GM12878 (cell line): Measurements from ENCODE around the gene CNKSR1. TPM values are rescaled to one million over a fixed set of nuclear protein-coding genes. Genes with fewer than 3 reads are reported as not detected.

Experiments used
- BHLHE40 ChIP-seq, 2 experiments: fragments of 450-650 bp in 1 of 2; IDR thresholded peaks; 2 replicates each; pipeline ENCODE4 v1.6.1; 2011 to 2017; ENCODE audit warnings: low read depth in 2 of 2, borderline replicate concordance in 1 of 2, improper control_type of control experiment in 1 of 2, low read length in 1 of 2, mild to moderate bottlenecking in 1 of 2
- EGR1 ChIP-seq, 2 experiments: IDR thresholded peaks; 1 replicate in 1 of 2; 2 replicates in 1 of 2; pipeline ENCODE4 v1.6.1; 2011 to 2012; ENCODE audit warnings: low read depth in 2 of 2, low read length in 2 of 2, borderline replicate concordance in 1 of 2, mild to moderate bottlenecking in 1 of 2, moderate library complexity in 1 of 2
- SIN3A ChIP-seq: IDR thresholded peaks from 2 replicates; pipeline ENCODE4 v1.6.1; 2012; ENCODE audit warnings: low read depth, low read length, improper control_type of control experiment
- SMC3 ChIP-seq: IDR thresholded peaks from 2 replicates; pipeline ENCODE4 v1.6.1; 2011; ENCODE audit warnings: low read length, improper control_type of control experiment, borderline replicate concordance
- polyA plus RNA-seq, 11 experiments: library from polyadenylated mRNA; depleted of rRNA in 4 of 11; unstranded in 6 of 11; stranded (reverse) in 5 of 11; fragments of >200 nt; fragmentation: Nextera tagmentation in 4 of 11; fragmentation: Illumina TruSeq in 1 of 11; extraction: Ambion mirVana in 4 of 11; extraction: Trizol in 1 of 11; gene quantifications; 1 replicate in 1 of 11; 2 replicates in 10 of 11; pipeline versions ENCODE4 v1.2.1 to v1.2.3, GENCODE V29; 2011 to 2016; ENCODE audit warnings: inconsistent platforms in 2 of 11, missing spikeins in 2 of 11, low read depth in 1 of 11
- total RNA-seq, 4 experiments: library from RNA; depleted of rRNA in 3 of 4; stranded (reverse); fragments of >200 nt in 3 of 4; fragmentation: Illumina TruSeq in 1 of 4; extraction: Trizol in 1 of 4; gene quantifications; 2 replicates each; pipeline versions ENCODE4 v1.2.1 to v1.2.3, GENCODE V29; 2013 to 2021
- TF ChIP-seq, protein P1 (sequence below): fragments of 450-650 bp; IDR thresholded peaks from 2 replicates; pipeline ENCODE4 v1.6.1; 2017; ENCODE audit warnings: mild to moderate bottlenecking, moderate library complexity
- TF ChIP-seq, protein P2 (sequence below): IDR thresholded peaks from 2 replicates; pipeline ENCODE4 v1.6.1; 2011; ENCODE audit warnings: low read depth, low read length, improper control_type of control experiment, borderline replicate concordance
- TF ChIP-seq, protein P3 (sequence below): fragments of 450-650 bp; IDR thresholded peaks from 2 replicates; pipeline ENCODE4 v1.6.1; 2017; ENCODE audit warnings: mild to moderate bottlenecking, moderate library complexity
- TF ChIP-seq, protein P4 (sequence below): IDR thresholded peaks from 2 replicates; pipeline ENCODE4 v1.6.1; 2012; ENCODE audit warnings: improper control_type of control experiment, low read depth, low read length; ENCODE audit not compliant: insufficient replicate concordance
- TF ChIP-seq, protein P5 (sequence below): fragments of 450-650 bp; conservative IDR thresholded peaks from 2 replicates; pipeline ENCODE4 v1.6.1; 2017; ENCODE audit warnings: mild to moderate bottlenecking, moderate library complexity

Gene CNKSR1
- total and polyA plus RNA-seq, 10 of the 15 experiments (the other 5 are each of a cell fraction or from before 2014, with no cell fraction given) = 0.06 to 1.2 (median 0.86) TPM

DNA sequence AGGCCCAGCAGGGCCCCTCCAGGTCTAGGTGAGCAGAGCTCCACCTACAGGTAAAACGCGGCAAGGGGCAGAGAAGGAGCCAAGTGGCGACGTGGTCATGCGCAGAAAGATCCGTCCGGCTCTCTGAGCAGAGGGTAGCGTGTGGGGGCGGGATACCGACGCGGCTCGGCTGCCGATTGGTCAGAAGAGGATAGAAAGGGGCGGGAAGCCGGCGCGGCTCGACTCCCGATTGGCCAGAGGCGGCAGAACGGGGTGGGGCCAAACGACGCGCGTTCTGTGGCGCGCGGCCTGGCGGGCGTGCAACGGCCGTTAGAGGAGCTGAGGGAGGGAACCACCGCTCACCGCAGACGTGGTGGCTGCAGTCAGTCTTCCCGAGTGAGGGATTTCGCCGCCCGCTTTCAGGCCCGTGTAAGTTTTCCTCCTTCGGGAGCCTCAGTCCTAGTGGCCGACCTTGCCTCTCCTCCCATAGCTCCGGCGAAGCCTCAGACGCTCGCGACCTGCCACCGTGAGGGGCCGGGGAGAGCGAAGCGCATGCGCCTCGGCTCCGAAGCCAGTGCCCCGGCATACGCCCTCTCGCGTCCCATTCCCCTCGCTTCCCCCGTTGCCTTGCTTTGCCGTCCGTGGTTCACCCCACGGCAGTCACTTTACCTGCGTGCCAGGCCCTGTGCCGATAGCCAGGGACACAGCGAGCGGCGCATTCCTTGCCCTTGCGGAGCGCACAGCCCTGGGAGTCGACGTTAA lies 56.8 kb downstream of the CNKSR1 start, which contains the start of gene CEP85 (continued):
- TF ChIP-seq, protein P1, sequence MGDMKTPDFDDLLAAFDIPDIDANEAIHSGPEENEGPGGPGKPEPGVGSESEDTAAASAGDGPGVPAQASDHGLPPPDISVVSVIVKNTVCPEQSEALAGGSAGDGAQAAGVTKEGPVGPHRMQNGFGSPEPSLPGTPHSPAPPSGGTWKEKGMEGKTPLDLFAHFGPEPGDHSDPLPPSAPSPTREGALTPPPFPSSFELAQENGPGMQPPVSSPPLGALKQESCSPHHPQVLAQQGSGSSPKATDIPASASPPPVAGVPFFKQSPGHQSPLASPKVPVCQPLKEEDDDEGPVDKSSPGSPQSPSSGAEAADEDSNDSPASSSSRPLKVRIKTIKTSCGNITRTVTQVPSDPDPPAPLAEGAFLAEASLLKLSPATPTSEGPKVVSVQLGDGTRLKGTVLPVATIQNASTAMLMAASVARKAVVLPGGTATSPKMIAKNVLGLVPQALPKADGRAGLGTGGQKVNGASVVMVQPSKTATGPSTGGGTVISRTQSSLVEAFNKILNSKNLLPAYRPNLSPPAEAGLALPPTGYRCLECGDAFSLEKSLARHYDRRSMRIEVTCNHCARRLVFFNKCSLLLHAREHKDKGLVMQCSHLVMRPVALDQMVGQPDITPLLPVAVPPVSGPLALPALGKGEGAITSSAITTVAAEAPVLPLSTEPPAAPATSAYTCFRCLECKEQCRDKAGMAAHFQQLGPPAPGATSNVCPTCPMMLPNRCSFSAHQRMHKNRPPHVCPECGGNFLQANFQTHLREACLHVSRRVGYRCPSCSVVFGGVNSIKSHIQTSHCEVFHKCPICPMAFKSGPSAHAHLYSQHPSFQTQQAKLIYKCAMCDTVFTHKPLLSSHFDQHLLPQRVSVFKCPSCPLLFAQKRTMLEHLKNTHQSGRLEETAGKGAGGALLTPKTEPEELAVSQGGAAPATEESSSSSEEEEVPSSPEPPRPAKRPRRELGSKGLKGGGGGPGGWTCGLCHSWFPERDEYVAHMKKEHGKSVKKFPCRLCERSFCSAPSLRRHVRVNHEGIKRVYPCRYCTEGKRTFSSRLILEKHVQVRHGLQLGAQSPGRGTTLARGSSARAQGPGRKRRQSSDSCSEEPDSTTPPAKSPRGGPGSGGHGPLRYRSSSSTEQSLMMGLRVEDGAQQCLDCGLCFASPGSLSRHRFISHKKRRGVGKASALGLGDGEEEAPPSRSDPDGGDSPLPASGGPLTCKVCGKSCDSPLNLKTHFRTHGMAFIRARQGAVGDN = 0 out of 2 replicates have a peak, but pooled peaks have one; percentile 24
- TF ChIP-seq BHLHE40 (IDR thresholded peaks at IDR 0.05; ENCODE audit: borderline replicate concordance in 1 of 2, low read depth in 2 of 2, low read length in 1 of 2) (peak; percentile 52 to 70; a peak in 2 of 4 replicates), EGR1 (IDR thresholded peaks at IDR 0.05; ENCODE audit: borderline replicate concordance in 1 of 2, low read depth in 2 of 2, low read length in 2 of 2) (peak in 1 of 2 experiments; percentile 78; a peak in 2 of 3 replicates), SMC3 (peak; percentile 44; the same call in 1 of the 2 replicates), SIN3A (peak; percentile 87)
- TF ChIP-seq, protein P2, sequence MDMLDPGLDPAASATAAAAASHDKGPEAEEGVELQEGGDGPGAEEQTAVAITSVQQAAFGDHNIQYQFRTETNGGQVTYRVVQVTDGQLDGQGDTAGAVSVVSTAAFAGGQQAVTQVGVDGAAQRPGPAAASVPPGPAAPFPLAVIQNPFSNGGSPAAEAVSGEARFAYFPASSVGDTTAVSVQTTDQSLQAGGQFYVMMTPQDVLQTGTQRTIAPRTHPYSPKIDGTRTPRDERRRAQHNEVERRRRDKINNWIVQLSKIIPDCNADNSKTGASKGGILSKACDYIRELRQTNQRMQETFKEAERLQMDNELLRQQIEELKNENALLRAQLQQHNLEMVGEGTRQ = no peak
- TF ChIP-seq, protein P3, sequence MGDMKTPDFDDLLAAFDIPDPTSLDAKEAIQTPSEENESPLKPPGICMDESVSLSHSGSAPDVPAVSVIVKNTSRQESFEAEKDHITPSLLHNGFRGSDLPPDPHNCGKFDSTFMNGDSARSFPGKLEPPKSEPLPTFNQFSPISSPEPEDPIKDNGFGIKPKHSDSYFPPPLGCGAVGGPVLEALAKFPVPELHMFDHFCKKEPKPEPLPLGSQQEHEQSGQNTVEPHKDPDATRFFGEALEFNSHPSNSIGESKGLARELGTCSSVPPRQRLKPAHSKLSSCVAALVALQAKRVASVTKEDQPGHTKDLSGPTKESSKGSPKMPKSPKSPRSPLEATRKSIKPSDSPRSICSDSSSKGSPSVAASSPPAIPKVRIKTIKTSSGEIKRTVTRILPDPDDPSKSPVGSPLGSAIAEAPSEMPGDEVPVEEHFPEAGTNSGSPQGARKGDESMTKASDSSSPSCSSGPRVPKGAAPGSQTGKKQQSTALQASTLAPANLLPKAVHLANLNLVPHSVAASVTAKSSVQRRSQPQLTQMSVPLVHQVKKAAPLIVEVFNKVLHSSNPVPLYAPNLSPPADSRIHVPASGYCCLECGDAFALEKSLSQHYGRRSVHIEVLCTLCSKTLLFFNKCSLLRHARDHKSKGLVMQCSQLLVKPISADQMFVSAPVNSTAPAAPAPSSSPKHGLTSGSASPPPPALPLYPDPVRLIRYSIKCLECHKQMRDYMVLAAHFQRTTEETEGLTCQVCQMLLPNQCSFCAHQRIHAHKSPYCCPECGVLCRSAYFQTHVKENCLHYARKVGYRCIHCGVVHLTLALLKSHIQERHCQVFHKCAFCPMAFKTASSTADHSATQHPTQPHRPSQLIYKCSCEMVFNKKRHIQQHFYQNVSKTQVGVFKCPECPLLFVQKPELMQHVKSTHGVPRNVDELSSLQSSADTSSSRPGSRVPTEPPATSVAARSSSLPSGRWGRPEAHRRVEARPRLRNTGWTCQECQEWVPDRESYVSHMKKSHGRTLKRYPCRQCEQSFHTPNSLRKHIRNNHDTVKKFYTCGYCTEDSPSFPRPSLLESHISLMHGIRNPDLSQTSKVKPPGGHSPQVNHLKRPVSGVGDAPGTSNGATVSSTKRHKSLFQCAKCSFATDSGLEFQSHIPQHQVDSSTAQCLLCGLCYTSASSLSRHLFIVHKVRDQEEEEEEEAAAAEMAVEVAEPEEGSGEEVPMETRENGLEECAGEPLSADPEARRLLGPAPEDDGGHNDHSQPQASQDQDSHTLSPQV = no peak
- TF ChIP-seq, protein P4, sequence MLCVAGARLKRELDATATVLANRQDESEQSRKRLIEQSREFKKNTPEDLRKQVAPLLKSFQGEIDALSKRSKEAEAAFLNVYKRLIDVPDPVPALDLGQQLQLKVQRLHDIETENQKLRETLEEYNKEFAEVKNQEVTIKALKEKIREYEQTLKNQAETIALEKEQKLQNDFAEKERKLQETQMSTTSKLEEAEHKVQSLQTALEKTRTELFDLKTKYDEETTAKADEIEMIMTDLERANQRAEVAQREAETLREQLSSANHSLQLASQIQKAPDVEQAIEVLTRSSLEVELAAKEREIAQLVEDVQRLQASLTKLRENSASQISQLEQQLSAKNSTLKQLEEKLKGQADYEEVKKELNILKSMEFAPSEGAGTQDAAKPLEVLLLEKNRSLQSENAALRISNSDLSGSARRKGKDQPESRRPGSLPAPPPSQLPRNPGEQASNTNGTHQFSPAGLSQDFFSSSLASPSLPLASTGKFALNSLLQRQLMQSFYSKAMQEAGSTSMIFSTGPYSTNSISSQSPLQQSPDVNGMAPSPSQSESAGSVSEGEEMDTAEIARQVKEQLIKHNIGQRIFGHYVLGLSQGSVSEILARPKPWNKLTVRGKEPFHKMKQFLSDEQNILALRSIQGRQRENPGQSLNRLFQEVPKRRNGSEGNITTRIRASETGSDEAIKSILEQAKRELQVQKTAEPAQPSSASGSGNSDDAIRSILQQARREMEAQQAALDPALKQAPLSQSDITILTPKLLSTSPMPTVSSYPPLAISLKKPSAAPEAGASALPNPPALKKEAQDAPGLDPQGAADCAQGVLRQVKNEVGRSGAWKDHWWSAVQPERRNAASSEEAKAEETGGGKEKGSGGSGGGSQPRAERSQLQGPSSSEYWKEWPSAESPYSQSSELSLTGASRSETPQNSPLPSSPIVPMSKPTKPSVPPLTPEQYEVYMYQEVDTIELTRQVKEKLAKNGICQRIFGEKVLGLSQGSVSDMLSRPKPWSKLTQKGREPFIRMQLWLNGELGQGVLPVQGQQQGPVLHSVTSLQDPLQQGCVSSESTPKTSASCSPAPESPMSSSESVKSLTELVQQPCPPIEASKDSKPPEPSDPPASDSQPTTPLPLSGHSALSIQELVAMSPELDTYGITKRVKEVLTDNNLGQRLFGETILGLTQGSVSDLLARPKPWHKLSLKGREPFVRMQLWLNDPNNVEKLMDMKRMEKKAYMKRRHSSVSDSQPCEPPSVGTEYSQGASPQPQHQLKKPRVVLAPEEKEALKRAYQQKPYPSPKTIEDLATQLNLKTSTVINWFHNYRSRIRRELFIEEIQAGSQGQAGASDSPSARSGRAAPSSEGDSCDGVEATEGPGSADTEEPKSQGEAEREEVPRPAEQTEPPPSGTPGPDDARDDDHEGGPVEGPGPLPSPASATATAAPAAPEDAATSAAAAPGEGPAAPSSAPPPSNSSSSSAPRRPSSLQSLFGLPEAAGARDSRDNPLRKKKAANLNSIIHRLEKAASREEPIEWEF = no peak
- TF ChIP-seq, protein P5, sequence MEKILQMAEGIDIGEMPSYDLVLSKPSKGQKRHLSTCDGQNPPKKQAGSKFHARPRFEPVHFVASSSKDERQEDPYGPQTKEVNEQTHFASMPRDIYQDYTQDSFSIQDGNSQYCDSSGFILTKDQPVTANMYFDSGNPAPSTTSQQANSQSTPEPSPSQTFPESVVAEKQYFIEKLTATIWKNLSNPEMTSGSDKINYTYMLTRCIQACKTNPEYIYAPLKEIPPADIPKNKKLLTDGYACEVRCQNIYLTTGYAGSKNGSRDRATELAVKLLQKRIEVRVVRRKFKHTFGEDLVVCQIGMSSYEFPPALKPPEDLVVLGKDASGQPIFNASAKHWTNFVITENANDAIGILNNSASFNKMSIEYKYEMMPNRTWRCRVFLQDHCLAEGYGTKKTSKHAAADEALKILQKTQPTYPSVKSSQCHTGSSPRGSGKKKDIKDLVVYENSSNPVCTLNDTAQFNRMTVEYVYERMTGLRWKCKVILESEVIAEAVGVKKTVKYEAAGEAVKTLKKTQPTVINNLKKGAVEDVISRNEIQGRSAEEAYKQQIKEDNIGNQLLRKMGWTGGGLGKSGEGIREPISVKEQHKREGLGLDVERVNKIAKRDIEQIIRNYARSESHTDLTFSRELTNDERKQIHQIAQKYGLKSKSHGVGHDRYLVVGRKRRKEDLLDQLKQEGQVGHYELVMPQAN = peak; percentile 72
